ENCODE measurements around the gene DNAJC6. TPM values are rescaled to one million over a fixed set of nuclear protein-coding genes. Genes with fewer than 3 reads are reported as not detected.

The DNAJC6 gene
- polyA plus RNA-seq, 1 of the 3 experiments (the other 2 are of a cell fraction), result 1.9 TPM

DNA sequence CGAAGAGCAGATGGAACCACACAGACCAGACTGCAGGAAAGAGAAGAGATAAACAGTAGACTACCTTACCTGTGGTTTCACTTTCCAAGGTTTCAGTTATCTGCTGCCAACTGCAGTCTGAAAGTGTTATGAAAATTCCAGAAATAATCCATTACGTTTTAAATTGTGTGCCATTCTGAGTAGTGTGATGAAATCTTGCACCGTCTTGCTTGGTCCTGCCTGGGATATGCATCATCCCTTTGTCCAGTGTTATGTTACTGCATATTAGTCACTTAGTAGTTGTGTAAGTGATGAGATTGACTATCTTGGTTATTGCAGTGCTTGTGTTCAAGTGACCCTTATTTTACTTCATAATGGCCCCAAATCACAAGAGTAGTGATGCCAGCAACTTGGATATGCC is 33.9 kb downstream of the DNAJC6 start:
- H3K9me3 ChIP-seq, result no peaks in the 10 kb centered on the region
- no peak overlapping the region for H3K4me3 ChIP-seq (ENCODE audit: low read depth in 2 of 2, low read length in 1 of 2)
- ChIA-PET CTCF (no interaction called here), POLR2A (no interaction called here)
- H3K27ac ChIP-seq (ENCODE audit: low read depth in 2 of 2, low read length in 1 of 2), result no peak overlapping the region
- no peaks in the 10 kb centered on the region for H4K20me1 ChIP-seq (ENCODE audit: insufficient read depth)
- no peaks in the 10 kb centered on the region for H3K36me3 ChIP-seq (replicated peaks in 1 of 2; ENCODE audit: control insufficient read depth in 1 of 2, insufficient read depth in 2 of 2, low read length in 1 of 2)
- H3K9ac ChIP-seq, result no peak overlapping the region
- DNase-seq, result no peak
- no peaks in the 10 kb centered on the region for H3K9me2 ChIP-seq
- no peaks in the 10 kb centered on the region for H3K79me2 ChIP-seq (ENCODE audit: insufficient read depth)
- no peaks in the 10 kb centered on the region for H3K27me3 ChIP-seq (ENCODE audit: insufficient read depth)
- TF ChIP-seq GABPA (IDR thresholded peaks at IDR 0.05; ENCODE audit: low read depth), result no peak
- TF ChIP-seq, protein P1, sequence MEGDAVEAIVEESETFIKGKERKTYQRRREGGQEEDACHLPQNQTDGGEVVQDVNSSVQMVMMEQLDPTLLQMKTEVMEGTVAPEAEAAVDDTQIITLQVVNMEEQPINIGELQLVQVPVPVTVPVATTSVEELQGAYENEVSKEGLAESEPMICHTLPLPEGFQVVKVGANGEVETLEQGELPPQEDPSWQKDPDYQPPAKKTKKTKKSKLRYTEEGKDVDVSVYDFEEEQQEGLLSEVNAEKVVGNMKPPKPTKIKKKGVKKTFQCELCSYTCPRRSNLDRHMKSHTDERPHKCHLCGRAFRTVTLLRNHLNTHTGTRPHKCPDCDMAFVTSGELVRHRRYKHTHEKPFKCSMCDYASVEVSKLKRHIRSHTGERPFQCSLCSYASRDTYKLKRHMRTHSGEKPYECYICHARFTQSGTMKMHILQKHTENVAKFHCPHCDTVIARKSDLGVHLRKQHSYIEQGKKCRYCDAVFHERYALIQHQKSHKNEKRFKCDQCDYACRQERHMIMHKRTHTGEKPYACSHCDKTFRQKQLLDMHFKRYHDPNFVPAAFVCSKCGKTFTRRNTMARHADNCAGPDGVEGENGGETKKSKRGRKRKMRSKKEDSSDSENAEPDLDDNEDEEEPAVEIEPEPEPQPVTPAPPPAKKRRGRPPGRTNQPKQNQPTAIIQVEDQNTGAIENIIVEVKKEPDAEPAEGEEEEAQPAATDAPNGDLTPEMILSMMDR (IDR thresholded peaks at IDR 0.05), result no peak
- TF ChIP-seq NRF1 (IDR thresholded peaks at IDR 0.05; ENCODE audit: low read depth, low read length), result no peak
- no peak for TF ChIP-seq YY1 (IDR thresholded peaks at IDR 0.05; ENCODE audit: low read depth)
- TF ChIP-seq MEF2A (IDR thresholded peaks at IDR 0.05; ENCODE audit: borderline replicate concordance, low read depth), result no peak
- no peak for TF ChIP-seq TCF12 (IDR thresholded peaks at IDR 0.05)
- no peak for TF ChIP-seq SMC3 (IDR thresholded peaks at IDR 0.05; ENCODE audit: low read depth, low read length)
- no peak for TF ChIP-seq RCOR1 (IDR thresholded peaks at IDR 0.05; ENCODE audit: low read length)
- no peak for TF ChIP-seq GATA2 (CRISPR knock-in tag; IDR thresholded peaks at IDR 0.05)
- TF ChIP-seq FOSL2 (IDR thresholded peaks at IDR 0.05; ENCODE audit: borderline replicate concordance, low read depth), result no peak
- TF ChIP-seq, protein P2, sequence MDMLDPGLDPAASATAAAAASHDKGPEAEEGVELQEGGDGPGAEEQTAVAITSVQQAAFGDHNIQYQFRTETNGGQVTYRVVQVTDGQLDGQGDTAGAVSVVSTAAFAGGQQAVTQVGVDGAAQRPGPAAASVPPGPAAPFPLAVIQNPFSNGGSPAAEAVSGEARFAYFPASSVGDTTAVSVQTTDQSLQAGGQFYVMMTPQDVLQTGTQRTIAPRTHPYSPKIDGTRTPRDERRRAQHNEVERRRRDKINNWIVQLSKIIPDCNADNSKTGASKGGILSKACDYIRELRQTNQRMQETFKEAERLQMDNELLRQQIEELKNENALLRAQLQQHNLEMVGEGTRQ (IDR thresholded peaks at IDR 0.05; ENCODE audit: borderline replicate concordance, low read depth, low read length), result no peak
- WGBS (ENCODE audit: low lambda C conversion rate), result 64% methylated on average over 3 of the region's 3 CpGs
- H2AFZ ChIP-seq (ENCODE audit: low read depth), result no peak overlapping the region
- peaks cover 0 to 14% of the 10 kb centered on the region in 2 experiments; a peak in 1 of 4 replicates for H3K4me1 ChIP-seq (ENCODE audit: control insufficient read depth in 1 of 2, insufficient read depth in 2 of 2, low read depth in 1 of 2, low read length in 1 of 2)
- H3K4me2 ChIP-seq, result no peak overlapping the region
- H3F3A ChIP-seq (replicated peaks; ENCODE audit: insufficient read depth), result no peaks in the 10 kb centered on the region

DNA sequence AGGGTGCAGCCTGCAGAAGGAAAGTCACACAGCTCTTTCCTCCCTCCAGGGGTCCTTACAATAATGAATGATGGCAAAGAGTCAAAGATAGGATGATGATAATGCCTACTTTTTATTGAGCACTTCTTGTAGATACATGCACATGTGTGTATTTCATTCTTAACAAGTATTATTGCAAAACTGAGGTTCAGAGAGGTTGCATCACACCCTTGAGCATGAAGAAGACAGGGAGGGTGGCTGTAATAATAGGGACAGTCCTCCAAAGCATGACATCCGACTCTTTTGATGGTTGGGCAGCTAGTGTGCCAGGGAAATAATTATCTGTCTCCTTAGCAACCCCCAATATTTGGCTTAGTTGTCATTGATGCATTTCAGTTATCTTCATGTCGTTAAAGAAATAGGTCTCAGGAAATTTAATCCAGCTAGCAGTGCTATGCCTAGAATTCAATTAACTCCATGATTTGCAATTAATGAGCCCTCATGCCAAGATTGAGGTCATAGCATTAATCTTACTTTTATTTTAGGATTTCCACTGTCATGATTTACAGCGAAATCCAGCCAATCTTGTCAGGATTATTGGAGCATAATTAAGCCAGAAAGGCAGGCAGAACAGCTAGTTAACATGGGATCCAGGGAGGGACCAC is 35.0 kb downstream of the DNAJC6 start:
- no peaks in the 10 kb centered on the region for H3K27me3 ChIP-seq (ENCODE audit: insufficient read depth)

More for the DNA sequence above, 35.0 kb downstream of the DNAJC6 start:
- ChIA-PET POLR2A (no interaction called here), CTCF (interaction anchor here (1.0 to 1.1 kb wide), 2 partner anchors 13 to 16 kb away, joined by 3 read pairs; no protein-coding TSS in a partner anchor)
- Histone ChIP-seq H3F3A (replicated peaks; ENCODE audit: insufficient read depth) (no peaks in the 10 kb centered on the region), H3K4me1 (ENCODE audit: control insufficient read depth in 1 of 2, insufficient read depth in 2 of 2, low read depth in 1 of 2, low read length in 1 of 2) (peaks cover 0 to 14% of the 10 kb centered on the region in 2 experiments; a peak in 1 of 4 replicates), H3K4me3 (ENCODE audit: low read depth in 2 of 2, low read length in 1 of 2) (no peak overlapping the region), H3K9ac (no peak overlapping the region), H4K20me1 (ENCODE audit: insufficient read depth) (no peaks in the 10 kb centered on the region), H3K79me2 (ENCODE audit: insufficient read depth) (no peaks in the 10 kb centered on the region), H3K36me3 (replicated peaks in 1 of 2; ENCODE audit: control insufficient read depth in 1 of 2, insufficient read depth in 2 of 2, low read length in 1 of 2) (no peaks in the 10 kb centered on the region), H3K4me2 (no peak overlapping the region), H3K9me2 (no peaks in the 10 kb centered on the region), H3K9me3 (no peaks in the 10 kb centered on the region), H2AFZ (ENCODE audit: low read depth) (no peak overlapping the region), H3K27ac (ENCODE audit: low read depth in 2 of 2, low read length in 1 of 2) (no peak overlapping the region)
- no peak for DNase-seq
- TF ChIP-seq MEF2A (IDR thresholded peaks at IDR 0.05; ENCODE audit: borderline replicate concordance, low read depth) (no peak), POLR2AphosphoS5 (IDR thresholded peaks at IDR 0.05; ENCODE audit: low read depth, low read length) (no peak), FOXJ3 (CRISPR knock-in tag; IDR thresholded peaks at IDR 0.05) (no peak), RAD21 (IDR thresholded peaks at IDR 0.05; ENCODE audit: low read length) (no peak), RCOR1 (IDR thresholded peaks at IDR 0.05; ENCODE audit: low read length) (no peak), PBX3 (IDR thresholded peaks at IDR 0.05) (no peak)
- TF ChIP-seq, protein P3, sequence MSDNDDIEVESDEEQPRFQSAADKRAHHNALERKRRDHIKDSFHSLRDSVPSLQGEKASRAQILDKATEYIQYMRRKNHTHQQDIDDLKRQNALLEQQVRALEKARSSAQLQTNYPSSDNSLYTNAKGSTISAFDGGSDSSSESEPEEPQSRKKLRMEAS (IDR thresholded peaks at IDR 0.05; ENCODE audit: low read depth), result no peak
- TF ChIP-seq, protein P4, sequence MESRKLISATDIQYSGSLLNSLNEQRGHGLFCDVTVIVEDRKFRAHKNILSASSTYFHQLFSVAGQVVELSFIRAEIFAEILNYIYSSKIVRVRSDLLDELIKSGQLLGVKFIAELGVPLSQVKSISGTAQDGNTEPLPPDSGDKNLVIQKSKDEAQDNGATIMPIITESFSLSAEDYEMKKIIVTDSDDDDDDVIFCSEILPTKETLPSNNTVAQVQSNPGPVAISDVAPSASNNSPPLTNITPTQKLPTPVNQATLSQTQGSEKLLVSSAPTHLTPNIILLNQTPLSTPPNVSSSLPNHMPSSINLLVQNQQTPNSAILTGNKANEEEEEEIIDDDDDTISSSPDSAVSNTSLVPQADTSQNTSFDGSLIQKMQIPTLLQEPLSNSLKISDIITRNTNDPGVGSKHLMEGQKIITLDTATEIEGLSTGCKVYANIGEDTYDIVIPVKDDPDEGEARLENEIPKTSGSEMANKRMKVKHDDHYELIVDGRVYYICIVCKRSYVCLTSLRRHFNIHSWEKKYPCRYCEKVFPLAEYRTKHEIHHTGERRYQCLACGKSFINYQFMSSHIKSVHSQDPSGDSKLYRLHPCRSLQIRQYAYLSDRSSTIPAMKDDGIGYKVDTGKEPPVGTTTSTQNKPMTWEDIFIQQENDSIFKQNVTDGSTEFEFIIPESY (IDR thresholded peaks at IDR 0.05; ENCODE audit: borderline replicate concordance, low read depth), result no peak
- TF ChIP-seq, protein P5, sequence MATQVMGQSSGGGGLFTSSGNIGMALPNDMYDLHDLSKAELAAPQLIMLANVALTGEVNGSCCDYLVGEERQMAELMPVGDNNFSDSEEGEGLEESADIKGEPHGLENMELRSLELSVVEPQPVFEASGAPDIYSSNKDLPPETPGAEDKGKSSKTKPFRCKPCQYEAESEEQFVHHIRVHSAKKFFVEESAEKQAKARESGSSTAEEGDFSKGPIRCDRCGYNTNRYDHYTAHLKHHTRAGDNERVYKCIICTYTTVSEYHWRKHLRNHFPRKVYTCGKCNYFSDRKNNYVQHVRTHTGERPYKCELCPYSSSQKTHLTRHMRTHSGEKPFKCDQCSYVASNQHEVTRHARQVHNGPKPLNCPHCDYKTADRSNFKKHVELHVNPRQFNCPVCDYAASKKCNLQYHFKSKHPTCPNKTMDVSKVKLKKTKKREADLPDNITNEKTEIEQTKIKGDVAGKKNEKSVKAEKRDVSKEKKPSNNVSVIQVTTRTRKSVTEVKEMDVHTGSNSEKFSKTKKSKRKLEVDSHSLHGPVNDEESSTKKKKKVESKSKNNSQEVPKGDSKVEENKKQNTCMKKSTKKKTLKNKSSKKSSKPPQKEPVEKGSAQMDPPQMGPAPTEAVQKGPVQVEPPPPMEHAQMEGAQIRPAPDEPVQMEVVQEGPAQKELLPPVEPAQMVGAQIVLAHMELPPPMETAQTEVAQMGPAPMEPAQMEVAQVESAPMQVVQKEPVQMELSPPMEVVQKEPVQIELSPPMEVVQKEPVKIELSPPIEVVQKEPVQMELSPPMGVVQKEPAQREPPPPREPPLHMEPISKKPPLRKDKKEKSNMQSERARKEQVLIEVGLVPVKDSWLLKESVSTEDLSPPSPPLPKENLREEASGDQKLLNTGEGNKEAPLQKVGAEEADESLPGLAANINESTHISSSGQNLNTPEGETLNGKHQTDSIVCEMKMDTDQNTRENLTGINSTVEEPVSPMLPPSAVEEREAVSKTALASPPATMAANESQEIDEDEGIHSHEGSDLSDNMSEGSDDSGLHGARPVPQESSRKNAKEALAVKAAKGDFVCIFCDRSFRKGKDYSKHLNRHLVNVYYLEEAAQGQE (IDR thresholded peaks at IDR 0.05; ENCODE audit: low read depth, low read length), result no peak
- 46% methylated on average over 3 of the region's 3 CpGs for WGBS (ENCODE audit: low lambda C conversion rate)
